ENCODE data around the gene SLC9A9.
"Not testable (repeated sequence)": the region's sequence is repeated elsewhere in the genome, so short reads cannot be mapped to it uniquely, and the experiment has no call there.

Gene SLC9A9

GRCh38 chr3:143286392-143287010 is 561.8 kb downstream of the SLC9A9 start:
- no peak for TF ChIP-seq CTCF (IDR thresholded peaks at IDR 0.05; ENCODE audit: low read depth, low read length)
- no peak for DNase-seq (ENCODE audit: low read depth in 2 of 2)
- no peak overlapping the region for H3K4me3 ChIP-seq (replicated peaks in 1 of 2; ENCODE audit: low read depth in 2 of 2, low read length in 2 of 2)

- H3K4me3 ChIP-seq (replicated peaks in 1 of 2; ENCODE audit: low read depth in 2 of 2, low read length in 2 of 2) = no peak overlapping the region
- peak in 1 of 2 donors; percentile 28 for DNase-seq (ENCODE audit: low read depth in 2 of 2)
- TF ChIP-seq CTCF (IDR thresholded peaks at IDR 0.05; ENCODE audit: low read depth, low read length) = no peak
Observed at GRCh38 chr3:143283432-143284128, 564.7 kb downstream of the SLC9A9 start.

- no peak overlapping the region for H3K4me3 ChIP-seq (replicated peaks in 1 of 2; ENCODE audit: low read depth in 2 of 2, low read length in 2 of 2)
- no peak for DNase-seq (ENCODE audit: low read depth in 2 of 2)
- no peak for TF ChIP-seq CTCF (IDR thresholded peaks at IDR 0.05; ENCODE audit: low read depth, low read length)
Observed at GRCh38 chr3:143280984-143281383, 567.3 kb downstream of the SLC9A9 start.

- not testable (repeated sequence) for H3K4me3 ChIP-seq (replicated peaks in 1 of 2; ENCODE audit: low read depth in 2 of 2, low read length in 2 of 2); DNase-seq (ENCODE audit: low read depth in 2 of 2)
Observed at GRCh38 chr3:143279567-143279966, 568.7 kb downstream of the SLC9A9 start.

- no peak overlapping the region for H3K4me3 ChIP-seq (replicated peaks in 1 of 2; ENCODE audit: low read depth in 2 of 2, low read length in 2 of 2)
- DNase-seq (ENCODE audit: low read depth in 2 of 2) = no peak
- no peak for TF ChIP-seq CTCF (IDR thresholded peaks at IDR 0.05; ENCODE audit: low read depth, low read length)
Observed at GRCh38 chr3:143278721-143279120, 569.5 kb downstream of the SLC9A9 start.

GRCh38 chr3:143277531-143277930 is 570.7 kb downstream of the SLC9A9 start:
- DNase-seq (ENCODE audit: low read depth in 2 of 2) = no peak
- no peak overlapping the region for H3K4me3 ChIP-seq (replicated peaks in 1 of 2; ENCODE audit: low read depth in 2 of 2, low read length in 2 of 2)
- TF ChIP-seq CTCF (IDR thresholded peaks at IDR 0.05; ENCODE audit: low read depth, low read length) = no peak

GRCh38 chr3:143276592-143276991 is 571.7 kb downstream of the SLC9A9 start:
- TF ChIP-seq CTCF (IDR thresholded peaks at IDR 0.05; ENCODE audit: low read depth, low read length) = no peak

More at GRCh38 chr3:143276592-143276991, 571.7 kb downstream of the SLC9A9 start:
- DNase-seq (ENCODE audit: low read depth in 2 of 2) = peak in 1 of 2 donors; percentile 39
- no peak overlapping the region for H3K4me3 ChIP-seq (replicated peaks in 1 of 2; ENCODE audit: low read depth in 2 of 2, low read length in 2 of 2)
